ENCODE data around the gene TENT5A.

TENT5A gene

DNA sequence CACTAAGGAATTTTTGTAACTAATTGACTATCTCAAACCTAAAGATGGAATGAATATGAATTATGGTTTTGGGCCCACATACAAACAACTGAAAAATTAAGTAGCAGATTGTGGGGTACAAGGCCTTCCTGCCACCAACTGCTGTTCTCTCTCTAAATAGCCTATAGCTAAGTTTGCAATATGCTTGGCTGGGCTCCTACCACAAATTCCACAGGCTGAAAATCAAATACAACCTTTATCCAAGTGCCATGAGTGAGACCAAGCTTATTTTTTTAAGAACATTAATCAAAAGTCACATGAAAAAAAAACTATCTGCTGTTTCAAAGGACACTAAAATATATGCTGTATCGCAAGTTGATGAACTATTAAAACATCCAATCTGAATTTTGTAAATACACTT is 52.1 kb downstream of the TENT5A start:
- no peak for DNase-seq

- DNase-seq, result no peak
These were observed 54.9 kb downstream of the TENT5A start for GRCh38 chr6:81697559-81697958.

- no peak for DNase-seq
These were observed 56.0 kb downstream of the TENT5A start for GRCh38 chr6:81696524-81696923.
